HepG2 (cell line): Measurements from ENCODE around the gene ARMC3. TPM values are rescaled to one million over a fixed set of nuclear protein-coding genes. Genes with fewer than 3 reads are reported as not detected.

Source experiments
- FOXP4 ChIP-seq: sonication (generic); formaldehyde crosslinking; IDR thresholded peaks from 2 replicates; pipeline ENCODE4 v1.4.0; 2020; ENCODE audit warnings: missing genetic modification reagents
- HNF4G ChIP-seq, 2 experiments: sonication (generic) in 1 of 2; formaldehyde crosslinking in 1 of 2; IDR thresholded peaks; 2 replicates each; pipeline versions ENCODE4 v1.4.0 to v1.6.1; 2011 to 2020; ENCODE audit warnings: borderline replicate concordance in 2 of 2, low read depth in 2 of 2, mild to moderate bottlenecking in 2 of 2, low read length in 1 of 2, missing genetic modification reagents in 1 of 2, moderate library complexity in 1 of 2
- PITX1 ChIP-seq: sonication (generic); formaldehyde crosslinking; IDR thresholded peaks from 2 replicates; pipeline ENCODE4 v1.5.1; 2020; ENCODE audit warnings: mild to moderate bottlenecking, missing genetic modification reagents
- polyA plus RNA-seq, 8 experiments: library from polyadenylated mRNA; depleted of rRNA in 3 of 8; stranded (reverse) in 7 of 8; unstranded in 1 of 8; fragments of >200 nt; fragmentation: Illumina TruSeq in 4 of 8; extraction: Trizol in 4 of 8; gene quantifications; 2 replicates each; pipeline versions ENCODE4 v1.2.1 to v1.2.3, GENCODE V29; 2011 to 2016; ENCODE audit warnings: low read depth in 4 of 8, missing spikeins in 1 of 8, mixed read lengths in 1 of 8; ENCODE audit not compliant: insufficient read depth in 1 of 8
- total RNA-seq, 5 experiments: library from RNA; depleted of rRNA; stranded (reverse); fragments of >200 nt; fragmentation: Illumina TruSeq; extraction: Trizol; gene quantifications; 2 replicates each; pipeline ENCODE4 v1.2.3, GENCODE V29; 2016; ENCODE audit warnings: low read depth in 1 of 5
- TF ChIP-seq, protein P1 (sequence below): sonication (generic); formaldehyde crosslinking; IDR thresholded peaks from 2 replicates; pipeline ENCODE4 v1.9.0; 2021; ENCODE audit warnings: mild to moderate bottlenecking, missing genetic modification reagents
- TF ChIP-seq, protein P2 (sequence below): IDR thresholded peaks from 2 replicates; pipeline ENCODE4 v1.6.1; 2016; ENCODE audit warnings: missing compliant biosample characterization, missing genetic modification reagents, borderline replicate concordance

Gene ARMC3
- total and polyA plus RNA-seq, 2 of the 13 experiments (the other 11 are each of a cell fraction or from before 2014, with no cell fraction given): not detected

DNA sequence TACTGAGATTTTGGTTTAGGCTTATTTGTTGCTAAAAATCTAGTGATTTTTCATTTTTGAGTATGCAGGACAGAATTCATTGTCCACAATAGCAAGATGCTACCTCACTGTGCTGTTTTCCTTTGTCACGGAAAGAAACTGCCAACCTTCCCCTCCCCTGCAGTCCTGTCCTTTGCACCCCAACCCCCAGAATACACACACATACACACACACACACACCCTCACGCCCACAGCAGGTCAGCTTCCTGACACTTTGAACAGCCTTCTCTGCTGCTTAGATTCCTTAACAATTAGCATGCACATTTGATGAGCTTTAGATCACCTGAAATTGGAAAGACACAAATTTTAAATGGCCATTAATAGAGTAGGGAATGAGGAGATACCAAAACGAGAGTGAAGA is 32.1 kb downstream of the ARMC3 start (continued):
- TF ChIP-seq, protein P1, sequence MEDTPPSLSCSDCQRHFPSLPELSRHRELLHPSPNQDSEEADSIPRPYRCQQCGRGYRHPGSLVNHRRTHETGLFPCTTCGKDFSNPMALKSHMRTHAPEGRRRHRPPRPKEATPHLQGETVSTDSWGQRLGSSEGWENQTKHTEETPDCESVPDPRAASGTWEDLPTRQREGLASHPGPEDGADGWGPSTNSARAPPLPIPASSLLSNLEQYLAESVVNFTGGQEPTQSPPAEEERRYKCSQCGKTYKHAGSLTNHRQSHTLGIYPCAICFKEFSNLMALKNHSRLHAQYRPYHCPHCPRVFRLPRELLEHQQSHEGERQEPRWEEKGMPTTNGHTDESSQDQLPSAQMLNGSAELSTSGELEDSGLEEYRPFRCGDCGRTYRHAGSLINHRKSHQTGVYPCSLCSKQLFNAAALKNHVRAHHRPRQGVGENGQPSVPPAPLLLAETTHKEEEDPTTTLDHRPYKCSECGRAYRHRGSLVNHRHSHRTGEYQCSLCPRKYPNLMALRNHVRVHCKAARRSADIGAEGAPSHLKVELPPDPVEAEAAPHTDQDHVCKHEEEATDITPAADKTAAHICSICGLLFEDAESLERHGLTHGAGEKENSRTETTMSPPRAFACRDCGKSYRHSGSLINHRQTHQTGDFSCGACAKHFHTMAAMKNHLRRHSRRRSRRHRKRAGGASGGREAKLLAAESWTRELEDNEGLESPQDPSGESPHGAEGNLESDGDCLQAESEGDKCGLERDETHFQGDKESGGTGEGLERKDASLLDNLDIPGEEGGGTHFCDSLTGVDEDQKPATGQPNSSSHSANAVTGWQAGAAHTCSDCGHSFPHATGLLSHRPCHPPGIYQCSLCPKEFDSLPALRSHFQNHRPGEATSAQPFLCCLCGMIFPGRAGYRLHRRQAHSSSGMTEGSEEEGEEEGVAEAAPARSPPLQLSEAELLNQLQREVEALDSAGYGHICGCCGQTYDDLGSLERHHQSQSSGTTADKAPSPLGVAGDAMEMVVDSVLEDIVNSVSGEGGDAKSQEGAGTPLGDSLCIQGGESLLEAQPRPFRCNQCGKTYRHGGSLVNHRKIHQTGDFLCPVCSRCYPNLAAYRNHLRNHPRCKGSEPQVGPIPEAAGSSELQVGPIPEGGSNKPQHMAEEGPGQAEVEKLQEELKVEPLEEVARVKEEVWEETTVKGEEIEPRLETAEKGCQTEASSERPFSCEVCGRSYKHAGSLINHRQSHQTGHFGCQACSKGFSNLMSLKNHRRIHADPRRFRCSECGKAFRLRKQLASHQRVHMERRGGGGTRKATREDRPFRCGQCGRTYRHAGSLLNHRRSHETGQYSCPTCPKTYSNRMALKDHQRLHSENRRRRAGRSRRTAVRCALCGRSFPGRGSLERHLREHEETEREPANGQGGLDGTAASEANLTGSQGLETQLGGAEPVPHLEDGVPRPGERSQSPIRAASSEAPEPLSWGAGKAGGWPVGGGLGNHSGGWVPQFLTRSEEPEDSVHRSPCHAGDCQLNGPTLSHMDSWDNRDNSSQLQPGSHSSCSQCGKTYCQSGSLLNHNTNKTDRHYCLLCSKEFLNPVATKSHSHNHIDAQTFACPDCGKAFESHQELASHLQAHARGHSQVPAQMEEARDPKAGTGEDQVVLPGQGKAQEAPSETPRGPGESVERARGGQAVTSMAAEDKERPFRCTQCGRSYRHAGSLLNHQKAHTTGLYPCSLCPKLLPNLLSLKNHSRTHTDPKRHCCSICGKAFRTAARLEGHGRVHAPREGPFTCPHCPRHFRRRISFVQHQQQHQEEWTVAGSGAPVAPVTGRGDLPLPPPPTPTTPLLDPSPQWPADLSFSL (CRISPR knock-in tag): 0 out of 2 replicates have a peak, but pooled peaks have one; percentile 71
- TF ChIP-seq FOXP4 (CRISPR knock-in tag) (peak; percentile 40; the same call in 1 of the 2 replicates), HNF4G (IDR thresholded peaks at IDR 0.05; ENCODE audit: borderline replicate concordance, low read depth, low read length) (0 out of 2 replicates have a peak, but pooled peaks have one; percentile 29), HNF4G (CRISPR knock-in tag; IDR thresholded peaks at IDR 0.05; ENCODE audit: borderline replicate concordance, low read depth) (no peak), PITX1 (CRISPR knock-in tag) (0 out of 2 replicates have a peak, but pooled peaks have one; percentile 7)
- TF ChIP-seq, protein P2, sequence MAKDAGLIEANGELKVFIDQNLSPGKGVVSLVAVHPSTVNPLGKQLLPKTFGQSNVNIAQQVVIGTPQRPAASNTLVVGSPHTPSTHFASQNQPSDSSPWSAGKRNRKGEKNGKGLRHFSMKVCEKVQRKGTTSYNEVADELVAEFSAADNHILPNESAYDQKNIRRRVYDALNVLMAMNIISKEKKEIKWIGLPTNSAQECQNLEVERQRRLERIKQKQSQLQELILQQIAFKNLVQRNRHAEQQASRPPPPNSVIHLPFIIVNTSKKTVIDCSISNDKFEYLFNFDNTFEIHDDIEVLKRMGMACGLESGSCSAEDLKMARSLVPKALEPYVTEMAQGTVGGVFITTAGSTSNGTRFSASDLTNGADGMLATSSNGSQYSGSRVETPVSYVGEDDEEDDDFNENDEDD (CRISPR knock-in tag): no peak
